Fibroblast of mammary gland (primary cell): Measurements from ENCODE around the gene SLC15A4.

Experiments used
- DNase-seq: peaks from one replicate; pipeline ENCODE4 v3.0.0-alpha.2; 2010; ENCODE audit warnings: low read depth
- H3K4me3 ChIP-seq: 2 replicates; pipeline ENCODE4 v1.5.1; 2011; ENCODE audit warnings: low read depth, mild to moderate bottlenecking, low read length, moderate library complexity; ENCODE audit not compliant: control insufficient read depth
- TF ChIP-seq, protein P1 (sequence below): conservative IDR thresholded peaks from 2 replicates; pipeline ENCODE4 v1.5.1; 2011; ENCODE audit warnings: low read depth, low read length, inconsistent platforms; ENCODE audit not compliant: control insufficient read depth, insufficient read depth

Gene SLC15A4

GRCh38 chr12:128861226-128862016, 37.7 kb upstream of the SLC15A4 start:
- no peak for DNase-seq
- TF ChIP-seq, protein P1, sequence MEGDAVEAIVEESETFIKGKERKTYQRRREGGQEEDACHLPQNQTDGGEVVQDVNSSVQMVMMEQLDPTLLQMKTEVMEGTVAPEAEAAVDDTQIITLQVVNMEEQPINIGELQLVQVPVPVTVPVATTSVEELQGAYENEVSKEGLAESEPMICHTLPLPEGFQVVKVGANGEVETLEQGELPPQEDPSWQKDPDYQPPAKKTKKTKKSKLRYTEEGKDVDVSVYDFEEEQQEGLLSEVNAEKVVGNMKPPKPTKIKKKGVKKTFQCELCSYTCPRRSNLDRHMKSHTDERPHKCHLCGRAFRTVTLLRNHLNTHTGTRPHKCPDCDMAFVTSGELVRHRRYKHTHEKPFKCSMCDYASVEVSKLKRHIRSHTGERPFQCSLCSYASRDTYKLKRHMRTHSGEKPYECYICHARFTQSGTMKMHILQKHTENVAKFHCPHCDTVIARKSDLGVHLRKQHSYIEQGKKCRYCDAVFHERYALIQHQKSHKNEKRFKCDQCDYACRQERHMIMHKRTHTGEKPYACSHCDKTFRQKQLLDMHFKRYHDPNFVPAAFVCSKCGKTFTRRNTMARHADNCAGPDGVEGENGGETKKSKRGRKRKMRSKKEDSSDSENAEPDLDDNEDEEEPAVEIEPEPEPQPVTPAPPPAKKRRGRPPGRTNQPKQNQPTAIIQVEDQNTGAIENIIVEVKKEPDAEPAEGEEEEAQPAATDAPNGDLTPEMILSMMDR = no peak

GRCh38 chr12:128859311-128859710, 35.6 kb upstream of the SLC15A4 start:
- DNase-seq = no peak
- no peak overlapping the region for H3K4me3 ChIP-seq
- TF ChIP-seq, protein P1 = no peak

More at GRCh38 chr12:128861226-128862016, 37.7 kb upstream of the SLC15A4 start:
- no peak overlapping the region for H3K4me3 ChIP-seq

- TF ChIP-seq, protein P1 = no peak
- no peak for DNase-seq
- no peak overlapping the region for H3K4me3 ChIP-seq
Observed at GRCh38 chr12:128857133-128857763, 33.5 kb upstream of the SLC15A4 start.

- TF ChIP-seq, protein P1 = no peak
- no peak overlapping the region for H3K4me3 ChIP-seq
- DNase-seq = no peak
Observed at GRCh38 chr12:128856791-128857078, 33.0 kb upstream of the SLC15A4 start.

- no peak overlapping the region for H3K4me3 ChIP-seq
- DNase-seq = no peak
- TF ChIP-seq, protein P1 = no peak
Observed at GRCh38 chr12:128856035-128856790, 32.5 kb upstream of the SLC15A4 start.

DNA sequence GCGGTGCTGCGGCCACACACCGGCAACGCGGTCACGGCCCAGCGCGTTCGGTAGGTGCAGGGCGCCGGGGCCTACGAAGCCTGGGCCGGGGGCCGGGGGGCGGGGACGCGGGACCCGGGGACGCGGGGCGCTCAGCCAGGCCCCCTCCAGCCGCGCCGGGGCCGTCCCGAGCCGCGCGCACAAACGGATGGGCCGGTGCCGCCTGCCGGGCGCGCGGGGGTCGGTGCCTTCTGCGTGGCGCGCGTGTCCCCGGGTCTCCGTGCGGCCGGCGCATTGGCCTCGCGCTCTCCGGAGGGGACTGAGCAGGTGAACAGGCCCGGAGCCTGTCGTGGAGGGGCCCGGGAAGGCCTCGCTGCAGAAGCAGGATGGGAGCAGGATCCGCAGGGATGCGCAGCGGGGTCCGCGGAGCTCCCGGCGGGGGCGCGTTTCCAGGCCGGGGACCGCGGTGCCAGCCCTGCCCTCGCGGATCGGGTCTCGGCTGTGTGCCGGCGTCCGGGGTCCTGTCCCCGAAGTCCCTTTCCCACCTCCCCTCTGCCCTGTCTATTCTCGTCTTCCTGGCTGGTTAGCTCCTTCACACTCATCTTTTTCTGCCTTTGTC, 29.9 kb upstream of the SLC15A4 start:
- DNase-seq = no peak
- TF ChIP-seq, protein P1 = no peak
- no peak overlapping the region for H3K4me3 ChIP-seq
